Astrocyte (in vitro differentiated cells and primary cell): ENCODE measurements around the gene MGST3. TPM values are rescaled to one million over a fixed set of nuclear protein-coding genes. Genes with fewer than 3 reads are reported as not detected.
A peak's percentile ranks its signal among the peaks of the same experiment; 100 is the strongest.

Source experiments
- DNase-seq: peaks from one replicate; pipeline ENCODE4 v3.0.0-alpha.2; 2010; ENCODE audit warnings: low read depth
- FAIRE-seq: peaks from 2 replicates; lab custom pipeline; 2011; peaks lifted over from hg19 to GRCh38; lab: Jason Lieb, UNC
- H2AFZ ChIP-seq: 2 replicates; pipeline ENCODE4 v1.6.0; 2012; ENCODE audit warnings: low read depth, low read length, inconsistent platforms
- H3K27ac ChIP-seq: 2 replicates; pipeline ENCODE4 v1.5.1; 2011; ENCODE audit warnings: low read depth, low read length, inconsistent platforms
- H3K27me3 ChIP-seq: 2 replicates; pipeline ENCODE4 v1.6.0; 2011; ENCODE audit warnings: low read length, inconsistent platforms; ENCODE audit not compliant: insufficient read depth
- H3K36me3 ChIP-seq: 2 replicates; pipeline ENCODE4 v1.5.1; 2011; ENCODE audit warnings: low read length, inconsistent platforms; ENCODE audit not compliant: insufficient read depth
- H3K4me1 ChIP-seq: 2 replicates; pipeline ENCODE4 v1.5.1; 2011; ENCODE audit warnings: low read length, inconsistent platforms; ENCODE audit not compliant: insufficient read depth
- H3K4me2 ChIP-seq: 2 replicates; pipeline ENCODE4 v1.6.0; 2012; ENCODE audit warnings: low read length, inconsistent platforms
- H3K4me3 ChIP-seq: 2 replicates; pipeline ENCODE4 v1.5.1; 2011; ENCODE audit warnings: low read depth, mild to moderate bottlenecking, low read length, inconsistent platforms; ENCODE audit not compliant: insufficient read depth
- H3K79me2 ChIP-seq: 2 replicates; pipeline ENCODE4 v1.6.0; 2012; ENCODE audit warnings: mild to moderate bottlenecking, low read length, inconsistent platforms; ENCODE audit not compliant: insufficient read depth
- H3K9ac ChIP-seq: 2 replicates; pipeline ENCODE4 v1.6.0; 2012; ENCODE audit warnings: mild to moderate bottlenecking, low read length, inconsistent platforms
- H3K9me3 ChIP-seq: 2 replicates; pipeline ENCODE4 v1.5.1; 2012; ENCODE audit warnings: low read depth, mild to moderate bottlenecking, low read length, inconsistent platforms; ENCODE audit not compliant: insufficient read depth
- H4K20me1 ChIP-seq: 2 replicates; pipeline ENCODE4 v1.6.0; 2012; ENCODE audit warnings: low read length, inconsistent platforms; ENCODE audit not compliant: insufficient read depth
- H3K27ac Mint-ChIP-seq: one replicate; pipeline ENCODE4 v1.8.0; 2021; ENCODE audit warnings: mild to moderate bottlenecking, mixed read lengths; ENCODE audit not compliant: unreplicated experiment
- H3K27me3 Mint-ChIP-seq: one replicate; pipeline ENCODE4 v1.8.0; 2021; ENCODE audit warnings: low read depth, mixed read lengths; ENCODE audit not compliant: unreplicated experiment
- H3K36me3 Mint-ChIP-seq: one replicate; pipeline ENCODE4 v1.8.0; 2021; ENCODE audit warnings: low read depth, mixed read lengths; ENCODE audit not compliant: unreplicated experiment
- H3K4me1 Mint-ChIP-seq: one replicate; pipeline ENCODE4 v1.8.0; 2021; ENCODE audit warnings: low read depth, mixed read lengths; ENCODE audit not compliant: unreplicated experiment
- H3K4me3 Mint-ChIP-seq: one replicate; pipeline ENCODE4 v1.8.0; 2021; ENCODE audit warnings: mild to moderate bottlenecking, moderate library complexity, mixed read lengths; ENCODE audit not compliant: unreplicated experiment
- H3K9me3 Mint-ChIP-seq: one replicate; pipeline ENCODE4 v1.8.0; 2021; ENCODE audit warnings: mild to moderate bottlenecking, mixed read lengths; ENCODE audit not compliant: unreplicated experiment
- EZH2 ChIP-seq: IDR thresholded peaks from 2 replicates; pipeline ENCODE4 v1.6.1; 2012; ENCODE audit warnings: mild to moderate bottlenecking, low read length, inconsistent platforms; ENCODE audit not compliant: insufficient read depth
- total RNA-seq: library from RNA; stranded (reverse); gene quantifications from 2 replicates; pipeline ENCODE4 v1.2.1, GENCODE V29; 2021
- TF ChIP-seq, protein P1 (sequence below): IDR thresholded peaks from 2 replicates; pipeline ENCODE4 v1.5.1; 2011; ENCODE audit warnings: low read depth, mild to moderate bottlenecking, inconsistent platforms, low read length, moderate library complexity; ENCODE audit not compliant: insufficient read depth

The MGST3 gene
- total RNA-seq, 1 donor from 2014 or later = 210 TPM

DNA sequence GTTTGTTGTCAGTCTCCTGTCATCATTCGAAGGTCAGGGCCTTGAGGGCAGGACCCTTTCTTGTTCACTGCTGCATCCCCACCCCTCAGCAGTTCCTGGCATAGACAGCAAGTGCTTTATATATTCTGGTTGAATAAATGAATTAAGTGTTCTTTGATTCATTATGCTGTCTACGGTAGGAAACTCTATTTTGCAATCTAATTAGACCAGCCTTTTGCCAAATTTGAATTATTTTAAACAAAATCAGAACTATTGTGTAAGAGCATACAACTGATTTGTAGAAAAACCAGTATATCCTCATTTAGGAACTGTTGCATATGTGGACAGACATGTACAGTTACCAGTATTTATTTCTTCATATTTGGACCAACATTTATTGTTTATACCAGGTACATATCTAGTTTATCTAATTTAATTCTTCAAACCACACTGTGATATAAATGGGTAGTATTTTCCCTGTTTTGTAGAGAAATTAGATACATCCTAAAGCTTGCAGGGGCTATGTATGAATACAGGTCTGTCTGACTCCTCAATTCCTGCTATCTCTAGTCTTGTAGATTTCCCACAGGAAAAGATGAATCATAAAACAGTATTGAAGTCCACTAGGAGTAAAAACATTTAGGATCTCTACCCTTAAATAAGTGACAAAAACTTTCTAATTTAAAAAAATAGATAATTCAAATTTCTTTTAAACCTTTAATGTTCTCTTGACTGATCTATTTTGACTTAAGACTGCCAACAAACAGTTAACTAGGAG lies 10.4 kb downstream of the MGST3 start:
- Mint-ChIP-seq H3K4me1 (peaks cover 25% of the 10 kb centered on the region), H3K27me3 (no peaks in the 10 kb centered on the region), H3K9me3 (no peaks in the 10 kb centered on the region), H3K27ac (no peak overlapping the region), H3K36me3 (peaks cover 7% of the 10 kb centered on the region), H3K4me3 (no peak overlapping the region)
- Histone ChIP-seq H2AFZ (no peak overlapping the region), H4K20me1 (peaks cover 67% of the 10 kb centered on the region), H3K9me3 (no peaks in the 10 kb centered on the region), H3K4me1 (peaks cover 5% of the 10 kb centered on the region), H3K27me3 (no peaks in the 10 kb centered on the region), H3K9ac (no peak overlapping the region), H3K79me2 (peaks cover 74% of the 10 kb centered on the region), H3K4me3 (no peak overlapping the region), H3K4me2 (no peak overlapping the region), H3K36me3 (peaks cover 8% of the 10 kb centered on the region), H3K27ac (no peak overlapping the region)
- TF ChIP-seq, protein P1, sequence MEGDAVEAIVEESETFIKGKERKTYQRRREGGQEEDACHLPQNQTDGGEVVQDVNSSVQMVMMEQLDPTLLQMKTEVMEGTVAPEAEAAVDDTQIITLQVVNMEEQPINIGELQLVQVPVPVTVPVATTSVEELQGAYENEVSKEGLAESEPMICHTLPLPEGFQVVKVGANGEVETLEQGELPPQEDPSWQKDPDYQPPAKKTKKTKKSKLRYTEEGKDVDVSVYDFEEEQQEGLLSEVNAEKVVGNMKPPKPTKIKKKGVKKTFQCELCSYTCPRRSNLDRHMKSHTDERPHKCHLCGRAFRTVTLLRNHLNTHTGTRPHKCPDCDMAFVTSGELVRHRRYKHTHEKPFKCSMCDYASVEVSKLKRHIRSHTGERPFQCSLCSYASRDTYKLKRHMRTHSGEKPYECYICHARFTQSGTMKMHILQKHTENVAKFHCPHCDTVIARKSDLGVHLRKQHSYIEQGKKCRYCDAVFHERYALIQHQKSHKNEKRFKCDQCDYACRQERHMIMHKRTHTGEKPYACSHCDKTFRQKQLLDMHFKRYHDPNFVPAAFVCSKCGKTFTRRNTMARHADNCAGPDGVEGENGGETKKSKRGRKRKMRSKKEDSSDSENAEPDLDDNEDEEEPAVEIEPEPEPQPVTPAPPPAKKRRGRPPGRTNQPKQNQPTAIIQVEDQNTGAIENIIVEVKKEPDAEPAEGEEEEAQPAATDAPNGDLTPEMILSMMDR = no peak
- no peak for TF ChIP-seq EZH2
- no peak for FAIRE-seq
- DNase-seq = peak; percentile 39

DNA sequence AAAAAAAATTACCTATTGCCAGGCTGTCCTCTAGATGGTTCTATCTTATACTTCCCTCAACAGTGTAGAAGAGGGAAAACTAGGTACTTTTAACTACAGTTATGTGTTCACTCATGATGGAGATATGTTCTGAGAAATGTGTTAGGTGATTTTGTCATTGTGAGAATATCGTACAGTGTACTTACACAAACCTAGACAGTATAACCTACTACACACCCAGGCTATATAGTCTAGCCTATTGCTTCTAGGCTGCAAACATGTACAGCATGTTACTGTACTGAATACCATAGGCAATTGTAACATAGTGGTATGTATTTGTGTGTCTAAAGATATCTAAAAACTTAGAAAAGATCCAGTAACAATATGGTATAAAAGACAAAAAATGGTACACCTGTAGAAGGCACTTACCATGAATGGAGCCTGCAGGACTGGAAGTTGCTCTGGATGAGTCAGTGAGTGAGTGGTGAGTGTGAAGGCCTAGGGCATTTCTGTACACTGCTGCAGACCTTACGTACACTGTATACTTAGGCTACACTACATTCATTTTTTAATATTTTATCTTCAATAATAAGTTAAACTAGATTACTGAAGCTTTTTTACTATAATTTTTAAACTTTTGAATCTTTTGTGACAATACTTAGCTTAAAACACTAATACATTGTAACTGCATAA lies 13.2 kb downstream of the MGST3 start:
- no peaks in the 10 kb centered on the region for H3K9me3 Mint-ChIP-seq
- FAIRE-seq = no peak
- H2AFZ ChIP-seq = no peak overlapping the region
- H3K4me3 Mint-ChIP-seq = no peak overlapping the region
- no peak overlapping the region for H3K27ac ChIP-seq
- no peaks in the 10 kb centered on the region for H3K27me3 Mint-ChIP-seq
- no peaks in the 10 kb centered on the region for H3K9me3 ChIP-seq
- H3K36me3 ChIP-seq = peaks cover 4% of the 10 kb centered on the region
- TF ChIP-seq, protein P1 = no peak
- TF ChIP-seq EZH2 = no peak
- H3K9ac ChIP-seq = no peak overlapping the region
- peaks cover 18% of the 10 kb centered on the region for H3K4me1 Mint-ChIP-seq
- H3K27me3 ChIP-seq = no peaks in the 10 kb centered on the region
- no peak overlapping the region for H3K4me2 ChIP-seq
- peaks cover 68% of the 10 kb centered on the region for H3K79me2 ChIP-seq
- no peak overlapping the region for H3K27ac Mint-ChIP-seq
- H3K4me3 ChIP-seq = no peak overlapping the region
- peaks cover 68% of the 10 kb centered on the region for H4K20me1 ChIP-seq
- peaks cover 10% of the 10 kb centered on the region for H3K36me3 Mint-ChIP-seq
- DNase-seq = no peak
- peaks cover 4% of the 10 kb centered on the region for H3K4me1 ChIP-seq
